GM12878 (cell line): Measurements from ENCODE around the gene CYTL1. TPM values are rescaled to one million over a fixed set of nuclear protein-coding genes. Genes with fewer than 3 reads are reported as not detected.

Experiments used
- ASH2L ChIP-seq: fragments of 300-600, 200-600 bp; sonication (generic); IDR thresholded peaks from 2 replicates; pipeline ENCODE4 v1.6.1; 2017; ENCODE audit warnings: low read depth, mild to moderate bottlenecking, borderline replicate concordance
- ATF7 ChIP-seq: fragments of 450-650 bp; IDR thresholded peaks from 2 replicates; pipeline ENCODE4 v1.6.1; 2016; ENCODE audit warnings: low read depth, mild to moderate bottlenecking
- CBX3 ChIP-seq: fragments of 200-600 bp; sonication (generic); IDR thresholded peaks from 2 replicates; pipeline ENCODE4 v1.6.1; 2016; ENCODE audit warnings: low read depth, borderline replicate concordance
- CBX5 ChIP-seq: sonication (generic); IDR thresholded peaks from 2 replicates; pipeline ENCODE4 v1.6.1; 2016; ENCODE audit warnings: low read depth, moderate library complexity, mild to moderate bottlenecking, inconsistent platforms
- CHD2 ChIP-seq: IDR thresholded peaks from 2 replicates; pipeline ENCODE4 v1.6.1; 2011; ENCODE audit warnings: low read depth, low read length, improper control_type of control experiment, borderline replicate concordance
- CREM ChIP-seq: IDR thresholded peaks from 2 replicates; pipeline ENCODE4 v1.6.1; 2014; ENCODE audit warnings: antibody characterized with exemption, low read depth
- CTCF ChIP-seq, 3 experiments: IDR thresholded peaks in 2 of 3; conservative IDR thresholded peaks in 1 of 3; 2 replicates each; pipeline ENCODE4 v1.5.1; 2011; ENCODE audit warnings: low read depth in 3 of 3, low read length in 3 of 3, mild to moderate bottlenecking in 3 of 3, control low read depth in 2 of 3, moderate library complexity in 2 of 3, inconsistent platforms in 1 of 3, mixed read lengths in 1 of 3; ENCODE audit not compliant: control insufficient read depth in 2 of 3, insufficient read depth in 1 of 3; ENCODE audit errors: extremely low read depth in 1 of 3
- ELK1 ChIP-seq: IDR thresholded peaks from 2 replicates; pipeline ENCODE4 v1.6.1; 2012; ENCODE audit warnings: low read depth, low read length, improper control_type of control experiment
- EP300 ChIP-seq, 2 experiments: fragments of 150-350 bp in 1 of 2; IDR thresholded peaks; 2 replicates each; pipeline ENCODE4 v1.6.1; 2011 to 2012; ENCODE audit warnings: low read depth in 2 of 2, low read length in 2 of 2, borderline replicate concordance in 1 of 2, improper control_type of control experiment in 1 of 2, inconsistent platforms in 1 of 2; ENCODE audit not compliant: control insufficient read depth in 1 of 2
- IKZF2 ChIP-seq, 2 experiments: fragments of 450-650 bp; IDR thresholded peaks; 2 replicates each; pipeline ENCODE4 v1.6.1; 2017; ENCODE audit warnings: mild to moderate bottlenecking in 2 of 2, moderate library complexity in 2 of 2
- NBN ChIP-seq: fragments of 450-650 bp; IDR thresholded peaks from 2 replicates; pipeline ENCODE4 v1.6.1; 2016
- NKRF ChIP-seq: fragments of 450-650 bp; conservative IDR thresholded peaks from 2 replicates; pipeline ENCODE4 v1.6.1; 2017; ENCODE audit warnings: mild to moderate bottlenecking, moderate library complexity
- TAF1 ChIP-seq: IDR thresholded peaks from 2 replicates; pipeline ENCODE4 v1.6.1; 2011; ENCODE audit warnings: mild to moderate bottlenecking, low read depth, low read length, borderline replicate concordance
- WRNIP1 ChIP-seq: IDR thresholded peaks from 2 replicates; pipeline ENCODE4 v1.6.1; 2011; ENCODE audit warnings: low read depth, low read length, improper control_type of control experiment, borderline replicate concordance
- polyA plus RNA-seq, 11 experiments: library from polyadenylated mRNA; depleted of rRNA in 4 of 11; unstranded in 6 of 11; stranded (reverse) in 5 of 11; fragments of >200 nt; fragmentation: Nextera tagmentation in 4 of 11; fragmentation: Illumina TruSeq in 1 of 11; extraction: Ambion mirVana in 4 of 11; extraction: Trizol in 1 of 11; gene quantifications; 1 replicate in 1 of 11; 2 replicates in 10 of 11; pipeline versions ENCODE4 v1.2.1 to v1.2.3, GENCODE V29; 2011 to 2016; ENCODE audit warnings: inconsistent platforms in 2 of 11, missing spikeins in 2 of 11, low read depth in 1 of 11
- total RNA-seq, 4 experiments: library from RNA; depleted of rRNA in 3 of 4; stranded (reverse); fragments of >200 nt in 3 of 4; fragmentation: Illumina TruSeq in 1 of 4; extraction: Trizol in 1 of 4; gene quantifications; 2 replicates each; pipeline versions ENCODE4 v1.2.1 to v1.2.3, GENCODE V29; 2013 to 2021

CYTL1 gene
- total and polyA plus RNA-seq, 10 of the 15 experiments (the other 5 are each of a cell fraction or from before 2014, with no cell fraction given) = not detected

GRCh38 chr4:4989083-4989622 is 30.1 kb downstream of the CYTL1 start (continued):
- TF ChIP-seq CTCF (IDR thresholded peaks at IDR 0.05 in 2 of 3, conservative IDR thresholded peaks at IDR 0.05 in 1 of 3; ENCODE audit: control insufficient read depth in 2 of 3, extremely low read depth in 1 of 3, insufficient read depth in 1 of 3, low read depth in 3 of 3, low read length in 3 of 3) = no peak
- no peak for TF ChIP-seq CBX5
- TF ChIP-seq WRNIP1 = no peak
- no peak for TF ChIP-seq NBN
- no peak for TF ChIP-seq CBX3
- TF ChIP-seq TAF1 = no peak
- no peak for TF ChIP-seq ATF7
- TF ChIP-seq ASH2L = no peak
- TF ChIP-seq CHD2 = no peak
- TF ChIP-seq ELK1 = no peak
- TF ChIP-seq EP300 (IDR thresholded peaks at IDR 0.05; ENCODE audit: borderline replicate concordance in 1 of 2, control insufficient read depth in 1 of 2, low read depth in 2 of 2, low read length in 2 of 2) = no peak
- TF ChIP-seq IKZF2 (IDR thresholded peaks at IDR 0.05) = no peak
- TF ChIP-seq CREM = no peak
- TF ChIP-seq NKRF = no peak
- TF ChIP-seq, all 136 proteins: peak for 0
